A549 (cell line): ENCODE measurements around the gene TCF25.
A peak's percentile ranks its signal among the peaks of the same experiment; 100 is the strongest.

Experiments
- CBX8 ChIP-seq: fragments of 200-600 bp; sonication (generic); IDR thresholded peaks from 2 replicates; pipeline ENCODE4 v1.6.1; 2016
- CTCF ChIP-seq: fragments of >200 bp; sonication (Bioruptor Twin); formaldehyde crosslinking; IDR thresholded peaks from 3 replicates; pipeline ENCODE4 v1.5.1; 2016
- E2F6 ChIP-seq: IDR thresholded peaks from 2 replicates; pipeline ENCODE4 v1.6.1; 2012; ENCODE audit warnings: low read depth, borderline replicate concordance
- EP300 ChIP-seq, 2 experiments: fragments of >200 bp; sonication (Bioruptor Twin); formaldehyde crosslinking; IDR thresholded peaks; 2 replicates in 1 of 2; 3 replicates in 1 of 2; pipeline ENCODE4 v1.6.1; 2016 to 2017
- HOXA7 ChIP-seq: fragments of 250-450 bp; sonication (Bioruptor Pico); IDR thresholded peaks from 2 replicates; pipeline ENCODE4 v1.5.0; 2020; ENCODE audit warnings: mild to moderate bottlenecking, moderate library complexity
- NPAS2 ChIP-seq: fragments of 250-450 bp; sonication (Bioruptor Pico); IDR thresholded peaks from 2 replicates; pipeline ENCODE4 v1.8.0; 2022; ENCODE audit warnings: mild to moderate bottlenecking, moderate library complexity, borderline replicate concordance
- POLR2A ChIP-seq: IDR thresholded peaks from 2 replicates; pipeline ENCODE4 v1.6.1; 2012; ENCODE audit warnings: mild to moderate bottlenecking, low read length
- RAD21 ChIP-seq, 2 experiments: fragments of >200 bp in 1 of 2; sonication (Bioruptor Twin) in 1 of 2; formaldehyde crosslinking in 1 of 2; IDR thresholded peaks in 1 of 2; conservative IDR thresholded peaks in 1 of 2; 2 replicates in 1 of 2; 3 replicates in 1 of 2; pipeline ENCODE4 v1.6.1; 2012 to 2018; ENCODE audit warnings: inconsistent platforms in 1 of 2
- RCOR1 ChIP-seq: fragments of 150-350 bp; IDR thresholded peaks from 2 replicates; pipeline ENCODE4 v1.6.1; 2014; ENCODE audit warnings: antibody characterized with exemption, low read length, low read depth
- REST ChIP-seq: fragments of 200-600 bp; sonication (generic); IDR thresholded peaks from 2 replicates; pipeline ENCODE4 v1.6.1; 2016; ENCODE audit warnings: antibody characterized with exemption, mild to moderate bottlenecking, moderate library complexity
- TP53 ChIP-seq: fragments of 250-450 bp; sonication (Bioruptor Pico); IDR thresholded peaks from 2 replicates; pipeline ENCODE4 v1.5.0; 2021; ENCODE audit warnings: mild to moderate bottlenecking, moderate library complexity
- USF2 ChIP-seq: fragments of 450-650 bp; IDR thresholded peaks from 2 replicates; pipeline ENCODE4 v1.6.1; 2014; ENCODE audit warnings: antibody characterized with exemption

GRCh38 chr16:89922884-89923639, 49.7 kb downstream of the TCF25 start, which contains the start of gene TUBB3:
- no peak for TF ChIP-seq EP300 (IDR thresholded peaks at IDR 0.05)
- TF ChIP-seq CTCF = no peak
- peak; percentile 99 for TF ChIP-seq POLR2A
- no peak for TF ChIP-seq HOXA7 (CRISPR knock-in tag)
- no peak for TF ChIP-seq USF2
- no peak for TF ChIP-seq REST
- no peak for TF ChIP-seq RAD21 (conservative IDR thresholded peaks at IDR 0.05 in 1 of 2, IDR thresholded peaks at IDR 0.05 in 1 of 2)
- no peak for TF ChIP-seq CBX8
- no peak for TF ChIP-seq RCOR1
- no peak for TF ChIP-seq NPAS2
- no peak for TF ChIP-seq TP53 (CRISPR knock-in tag)
- 0 out of 2 replicates have a peak, but pooled peaks have one; percentile 38 for TF ChIP-seq E2F6
